Activated CD4-positive, alpha-beta memory T cell treated with anti-CD3 and anti-CD28 coated beads for 36 hours (primary cell): Measurements from ENCODE around the gene LRRC71. TPM values are rescaled to one million over a fixed set of nuclear protein-coding genes. Genes with fewer than 3 reads are reported as not detected.
A peak's percentile ranks its signal among the peaks of the same experiment; 100 is the strongest.

Experiments
- CTCF ChIA-PET: fragments of 350-600 bp; sonication (Branson Sonifier 250); formaldehyde crosslinking; loops from one replicate; lab custom pipeline; 2021; ENCODE audit warnings: antibody characterized with exemption, inconsistent platforms; lab: Charles Lee
- POLR2A ChIA-PET: fragments of 350-600 bp; sonication (Branson Sonifier 250); formaldehyde crosslinking; loops from one replicate; lab custom pipeline; 2021; ENCODE audit warnings: antibody characterized with exemption; lab: Charles Lee
- DNase-seq: peaks from one replicate; pipeline ENCODE4 v3.0.0-alpha.2; 2020
- H3K27ac Mint-ChIP-seq: one replicate; pipeline ENCODE4 v1.8.0; 2021; ENCODE audit warnings: mixed read lengths
- H3K27me3 Mint-ChIP-seq: one replicate; pipeline ENCODE4 v1.8.0; 2021; ENCODE audit warnings: mixed read lengths
- H3K36me3 Mint-ChIP-seq: one replicate; pipeline ENCODE4 v1.8.0; 2021; ENCODE audit warnings: mixed read lengths
- H3K4me1 Mint-ChIP-seq: one replicate; pipeline ENCODE4 v1.8.0; 2021; ENCODE audit warnings: low read depth, mixed read lengths
- H3K4me3 Mint-ChIP-seq: one replicate; pipeline ENCODE4 v1.8.0; 2021; ENCODE audit warnings: mild to moderate bottlenecking, mixed read lengths
- H3K9me3 Mint-ChIP-seq: one replicate; pipeline ENCODE4 v1.8.0; 2021; ENCODE audit warnings: mixed read lengths
- intact Hi-C: fragments of 100-400 bp; cut with micrococcal nuclease; formaldehyde crosslinking; loops from one replicate; pipeline ENCODE4 v1.15.1; 2023
- total RNA-seq, 2 experiments: library from RNA; stranded (reverse); gene quantifications; one replicate each; pipeline ENCODE4 v1.2.3, GENCODE V29; 2021

The LRRC71 gene
- total RNA-seq, 2 experiments from 2014 or later = not detected

- Mint-ChIP-seq H3K27ac (no peak overlapping the region), H3K4me3 (no peak overlapping the region), H3K9me3 (no peaks in the 10 kb centered on the region), H3K27me3 (no peaks in the 10 kb centered on the region), H3K36me3 (peaks cover 2% of the 10 kb centered on the region), H3K4me1 (peaks cover 9% of the 10 kb centered on the region)
- DNase-seq = no peak
- CTCF ChIA-PET = interaction anchor here (0.6 to 0.8 kb wide), 2 partner anchors 38 to 98 kb away, joined by 3 read pairs; no protein-coding TSS in a partner anchor
- intact Hi-C loops = no loop called here
- POLR2A ChIA-PET = no interaction called here
Measured at GRCh38 chr1:156957634-156958033, 37.2 kb downstream of the LRRC71 start.

GRCh38 chr1:156958247-156958714 lies 37.8 kb downstream of the LRRC71 start:
- intact Hi-C loops = no loop called here
- POLR2A ChIA-PET = no interaction called here

DNA sequence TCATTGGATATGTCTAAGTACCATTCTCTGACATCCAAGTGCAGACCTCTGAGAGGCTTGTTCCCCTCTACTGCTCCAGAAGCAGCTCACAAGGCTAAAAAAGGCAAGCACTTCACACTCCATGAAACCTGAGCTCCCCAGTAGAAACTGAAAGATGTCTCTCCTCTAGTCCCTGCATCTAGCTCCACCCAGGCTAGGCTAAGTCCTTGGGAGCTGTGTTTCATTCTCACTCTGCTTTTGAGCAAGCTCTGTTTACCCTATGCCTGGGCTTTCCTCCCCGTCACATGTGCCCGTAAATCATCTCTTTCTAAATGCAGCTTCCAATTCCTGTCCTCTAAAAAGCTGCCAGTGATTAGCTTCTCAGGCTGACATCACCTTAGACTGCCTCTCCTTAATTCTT lies 39.0 kb downstream of the LRRC71 start:
- peaks cover 23% of the 10 kb centered on the region for H3K4me1 Mint-ChIP-seq
- H3K9me3 Mint-ChIP-seq = no peaks in the 10 kb centered on the region
- intact Hi-C loops = no loop called here
- no peaks in the 10 kb centered on the region for H3K27me3 Mint-ChIP-seq
- ChIA-PET CTCF (interaction anchor here (1.1 to 1.8 kb wide), 3 partner anchors 10 to 233 kb away, joined by 3 to 4 read pairs (median 4); no protein-coding TSS in a partner anchor), POLR2A (no interaction called here)
- H3K27ac Mint-ChIP-seq = no peak overlapping the region
- DNase-seq = no peak
- peaks cover 2% of the 10 kb centered on the region for H3K36me3 Mint-ChIP-seq
- H3K4me3 Mint-ChIP-seq = no peak overlapping the region

More at GRCh38 chr1:156958247-156958714, 37.8 kb downstream of the LRRC71 start:
- Mint-ChIP-seq H3K9me3 (no peaks in the 10 kb centered on the region), H3K4me1 (peaks cover 14% of the 10 kb centered on the region), H3K27ac (no peak overlapping the region), H3K4me3 (no peak overlapping the region), H3K36me3 (peaks cover 2% of the 10 kb centered on the region), H3K27me3 (no peaks in the 10 kb centered on the region)
- CTCF ChIA-PET = interaction anchor here (1.8 kb wide), 1 partner anchor 30 kb away, joined by 4 read pairs; no protein-coding TSS in a partner anchor
- DNase-seq = no peak

DNA sequence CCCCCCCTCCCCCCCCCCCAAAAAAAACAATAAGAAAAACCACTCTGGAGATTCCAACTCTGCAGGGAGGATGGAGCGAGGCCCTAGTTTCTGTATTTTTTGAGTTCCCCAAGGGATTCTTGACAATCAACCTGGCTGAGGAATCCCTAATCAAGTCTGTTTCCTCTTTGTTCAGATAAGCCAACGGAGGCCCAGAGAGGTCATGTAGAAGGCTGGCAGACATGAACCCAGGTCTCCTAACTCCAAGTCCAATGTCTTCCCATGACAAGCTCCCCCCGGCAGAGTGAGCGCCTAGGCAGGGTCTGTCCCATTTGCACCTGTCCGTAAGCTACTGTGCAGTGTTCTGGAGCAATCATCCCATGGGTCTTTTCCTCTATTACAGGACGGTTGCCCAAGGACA lies 39.5 kb downstream of the LRRC71 start:
- Mint-ChIP-seq H3K4me3 (no peak overlapping the region), H3K4me1 (peaks cover 23% of the 10 kb centered on the region), H3K27me3 (no peaks in the 10 kb centered on the region), H3K9me3 (no peaks in the 10 kb centered on the region), H3K27ac (no peak overlapping the region), H3K36me3 (peaks cover 2% of the 10 kb centered on the region)
- DNase-seq = no peak
- ChIA-PET CTCF (interaction anchor here (1.1 to 1.8 kb wide), 4 partner anchors 11 to 234 kb away, joined by 3 to 4 read pairs (median 4); no protein-coding TSS in a partner anchor), POLR2A (no interaction called here)
- intact Hi-C loops = loop anchor here (2.0 to 10.0 kb wide), 2 partner anchors 49 to 105 kb away; no protein-coding TSS in a partner anchor

- peak; percentile 51 for DNase-seq
- Mint-ChIP-seq H3K9me3 (no peaks in the 10 kb centered on the region), H3K27me3 (no peaks in the 10 kb centered on the region), H3K36me3 (peaks cover 2% of the 10 kb centered on the region), H3K4me1 (peaks cover 23% of the 10 kb centered on the region), H3K4me3 (no peak overlapping the region), H3K27ac (no peak overlapping the region)
- CTCF ChIA-PET = interaction anchor here (1.7 kb wide), 1 partner anchor 34 kb away, joined by 4 read pairs; no protein-coding TSS in a partner anchor
- POLR2A ChIA-PET = no interaction called here
- intact Hi-C loops = loop anchor here (2.0 to 10.0 kb wide), 2 partner anchors 51 to 103 kb away; no protein-coding TSS in a partner anchor
Measured at GRCh38 chr1:156961709-156962108, 41.3 kb downstream of the LRRC71 start.

GRCh38 chr1:156963621-156964020 lies 43.2 kb downstream of the LRRC71 start:
- ChIA-PET CTCF (no interaction called here), POLR2A (no interaction called here)
- H3K27ac Mint-ChIP-seq = peak overlapping the region; percentile 31
- no peaks in the 10 kb centered on the region for H3K36me3 Mint-ChIP-seq
- peak overlapping the region; percentile 47 for H3K4me3 Mint-ChIP-seq
- peaks cover 23% of the 10 kb centered on the region for H3K4me1 Mint-ChIP-seq
- DNase-seq = peak; percentile 42
- H3K9me3 Mint-ChIP-seq = no peaks in the 10 kb centered on the region
- H3K27me3 Mint-ChIP-seq = no peaks in the 10 kb centered on the region
- intact Hi-C loops = loop anchor here (10.0 kb wide), 1 partner anchor 101 kb away; no protein-coding TSS in a partner anchor

- peaks cover 23% of the 10 kb centered on the region for H3K4me1 Mint-ChIP-seq
- no peak for DNase-seq
- H3K9me3 Mint-ChIP-seq = no peaks in the 10 kb centered on the region
- ChIA-PET POLR2A (no interaction called here), CTCF (no interaction called here)
- no peaks in the 10 kb centered on the region for H3K27me3 Mint-ChIP-seq
- no peaks in the 10 kb centered on the region for H3K36me3 Mint-ChIP-seq
- H3K4me3 Mint-ChIP-seq = no peak overlapping the region
- intact Hi-C loops = loop anchor here (10.0 kb wide), 1 partner anchor 100 kb away; no protein-coding TSS in a partner anchor
- no peak overlapping the region for H3K27ac Mint-ChIP-seq
Measured at GRCh38 chr1:156964441-156964840, 44.0 kb downstream of the LRRC71 start.

DNA sequence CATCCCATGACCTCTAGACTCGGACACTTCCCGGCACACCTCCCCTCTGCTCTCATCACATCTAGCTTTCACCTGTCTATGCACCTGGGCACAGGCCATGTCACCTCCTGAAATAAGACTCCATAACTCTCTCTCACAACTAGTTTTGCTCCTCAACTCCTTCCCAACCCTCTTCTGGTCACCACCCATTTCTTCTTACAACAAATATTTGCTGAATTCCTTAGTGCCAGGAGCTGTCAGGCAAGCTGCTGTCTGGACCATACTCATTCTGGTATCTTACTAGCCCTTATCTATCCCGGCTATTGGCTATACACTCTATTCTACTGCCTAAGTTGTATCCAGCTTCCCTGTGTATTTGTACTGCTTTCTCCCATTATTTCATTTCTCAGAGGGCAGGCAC lies 49.1 kb downstream of the LRRC71 start:
- Mint-ChIP-seq H3K4me1 (no peaks in the 10 kb centered on the region), H3K4me3 (no peak overlapping the region), H3K36me3 (no peaks in the 10 kb centered on the region), H3K9me3 (no peaks in the 10 kb centered on the region), H3K27ac (no peak overlapping the region), H3K27me3 (peaks cover 3% of the 10 kb centered on the region)
- ChIA-PET CTCF (interaction anchor here (1.1 to 2.2 kb wide), 5 partner anchors 13 to 105 kb away, joined by 3 to 5 read pairs (median 4); no protein-coding TSS in a partner anchor), POLR2A (no interaction called here)
- DNase-seq = no peak
- intact Hi-C loops = loop anchor here (10.0 kb wide), 1 partner anchor 95 kb away; no protein-coding TSS in a partner anchor

GRCh38 chr1:156970017-156970416 lies 49.6 kb downstream of the LRRC71 start:
- DNase-seq = no peak
- Mint-ChIP-seq H3K9me3 (no peaks in the 10 kb centered on the region), H3K4me3 (no peak overlapping the region), H3K27me3 (peaks cover 3% of the 10 kb centered on the region), H3K27ac (no peak overlapping the region), H3K4me1 (no peaks in the 10 kb centered on the region), H3K36me3 (no peaks in the 10 kb centered on the region)
- POLR2A ChIA-PET = no interaction called here
- intact Hi-C loops = no loop called here
- CTCF ChIA-PET = interaction anchor here (1.1 to 2.2 kb wide), 6 partner anchors 10 to 105 kb away, joined by 3 to 5 read pairs (median 4); no protein-coding TSS in a partner anchor

DNA sequence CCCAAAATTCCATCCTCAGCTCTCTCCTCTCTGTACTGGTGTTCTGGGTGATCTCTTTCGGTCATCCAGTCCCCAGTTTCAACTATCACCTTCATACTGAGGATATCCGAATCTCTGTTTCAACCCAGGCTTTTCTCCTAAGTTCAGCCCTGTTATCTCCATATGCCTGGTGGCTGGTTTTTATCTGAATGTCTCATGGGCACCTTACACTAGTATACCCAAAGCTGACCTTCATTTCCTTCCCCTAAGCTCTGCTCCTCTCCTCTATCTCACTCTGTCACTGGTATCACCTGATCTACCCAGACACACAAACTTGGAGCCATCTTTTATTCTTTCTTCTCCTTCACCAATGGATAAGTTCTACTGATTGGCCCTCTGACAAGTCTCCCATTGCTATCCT lies 53.0 kb downstream of the LRRC71 start:
- peaks cover 8% of the 10 kb centered on the region for H3K27me3 Mint-ChIP-seq
- no peaks in the 10 kb centered on the region for H3K4me1 Mint-ChIP-seq
- CTCF ChIA-PET = no interaction called here

GRCh38 chr1:156975084-156975483 lies 54.7 kb downstream of the LRRC71 start:
- Mint-ChIP-seq H3K4me3 (no peak overlapping the region), H3K9me3 (no peaks in the 10 kb centered on the region), H3K4me1 (no peaks in the 10 kb centered on the region), H3K27me3 (peaks cover 10% of the 10 kb centered on the region), H3K27ac (no peak overlapping the region), H3K36me3 (no peaks in the 10 kb centered on the region)
- ChIA-PET POLR2A (no interaction called here), CTCF (no interaction called here)
- intact Hi-C loops = no loop called here
- no peak for DNase-seq

More for the DNA sequence above, 53.0 kb downstream of the LRRC71 start:
- POLR2A ChIA-PET = no interaction called here
- DNase-seq = no peak
- intact Hi-C loops = no loop called here
- Mint-ChIP-seq H3K27ac (no peak overlapping the region), H3K36me3 (no peaks in the 10 kb centered on the region), H3K9me3 (no peaks in the 10 kb centered on the region), H3K4me3 (no peak overlapping the region)

DNA sequence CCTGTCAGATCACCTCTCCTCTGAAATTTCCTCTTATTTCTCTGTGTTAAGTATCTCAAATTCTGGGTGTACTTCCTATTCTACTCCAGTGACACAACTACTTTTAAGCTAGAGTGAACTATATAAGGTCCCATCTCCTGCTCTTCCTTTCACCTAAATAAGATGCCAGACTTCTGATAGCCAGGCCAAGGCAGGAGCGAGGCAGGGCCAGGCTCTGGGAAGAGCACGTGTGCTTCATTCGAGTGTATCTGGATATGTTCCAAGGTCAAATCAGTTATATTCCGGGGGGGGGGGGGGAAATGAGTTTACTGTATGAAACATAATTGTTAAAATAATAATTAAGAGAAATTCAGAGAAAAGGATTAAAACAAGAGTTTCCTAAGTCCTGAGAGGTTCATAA lies 60.1 kb downstream of the LRRC71 start:
- Mint-ChIP-seq H3K4me1 (no peaks in the 10 kb centered on the region), H3K27me3 (peaks cover 16% of the 10 kb centered on the region), H3K27ac (no peak overlapping the region), H3K9me3 (no peaks in the 10 kb centered on the region), H3K4me3 (no peak overlapping the region), H3K36me3 (no peaks in the 10 kb centered on the region)
- DNase-seq = no peak
- CTCF ChIA-PET = interaction anchor here (1.0 kb wide), 1 partner anchor 10 kb away, joined by 3 read pairs; no protein-coding TSS in a partner anchor
- POLR2A ChIA-PET = no interaction called here
- intact Hi-C loops = no loop called here
